IMR-90 (cell line): ENCODE results near the gene STRIP2. TPM values are rescaled to one million over a fixed set of nuclear protein-coding genes. Genes with fewer than 3 reads are reported as not detected.

ENCODE experiments used
- ATAC-seq: fragments of 200-7000 bp; cut with Tn5 transposase; 2 replicates; pipeline ENCODE4 v1.9.1; 2020; ENCODE audit warnings: low read depth, mild to moderate bottlenecking, moderate library complexity
- BruUV-seq: library from RNA; stranded (reverse); fragments of 400-500 nt; replicated peaks from 2 replicates; lab custom pipeline; 2021; lab: Mats Ljungman, UMichigan
- CTCF ChIA-PET: fragments of 300-600 bp; formaldehyde crosslinking; extraction: SDS; loops from one replicate; lab custom pipeline; 2021; ENCODE audit warnings: antibody characterized with exemption; lab: Yijun Ruan, JAX
- POLR2A ChIA-PET: fragments of 300-600 bp; sonication (Branson Sonifier 250); formaldehyde crosslinking; loops from one replicate; lab custom pipeline; 2022; ENCODE audit warnings: antibody characterized with exemption; ENCODE audit not compliant: unreplicated experiment; lab: Charles Lee
- DNase-seq: peaks from one replicate; pipeline ENCODE4 v3.0.0; 2013
- H2AFZ ChIP-seq: replicated peaks from 2 replicates; pipeline ENCODE3; 2013; ENCODE audit warnings: low read length, mild to moderate bottlenecking; ENCODE audit not compliant: poor library complexity
- H2AK5ac ChIP-seq: 2 replicates; pipeline ENCODE4 v1.6.1; 2013; ENCODE audit warnings: low read depth, low read length, inconsistent platforms
- H2AK9ac ChIP-seq: replicated peaks from 2 replicates; pipeline ENCODE3; 2013; ENCODE audit warnings: mild to moderate bottlenecking, low read depth, low read length, moderate library complexity; ENCODE audit not compliant: poor library complexity
- H2BK120ac ChIP-seq: 2 replicates; pipeline ENCODE4 v1.6.1; 2013; ENCODE audit warnings: low read depth, low read length, inconsistent platforms
- H2BK15ac ChIP-seq: 3 replicates; pipeline ENCODE4 v1.6.1; 2013; ENCODE audit warnings: low read depth, low read length, inconsistent platforms
- H2BK20ac ChIP-seq: 2 replicates; pipeline ENCODE4 v1.6.1; 2013; ENCODE audit warnings: low read depth, mild to moderate bottlenecking, inconsistent platforms, low read length, moderate library complexity
- H2BK5ac ChIP-seq: 2 replicates; pipeline ENCODE4 v1.6.1; 2013; ENCODE audit warnings: mild to moderate bottlenecking, low read depth, low read length, inconsistent platforms; ENCODE audit not compliant: poor library complexity, severe bottlenecking
- H3K14ac ChIP-seq: replicated peaks from 2 replicates; pipeline ENCODE4 v1.6.1; 2013; ENCODE audit warnings: low read depth, low read length, inconsistent platforms
- H3K18ac ChIP-seq: 2 replicates; pipeline ENCODE4 v1.6.1; 2013; ENCODE audit warnings: low read depth, low read length, control low read depth
- H3K23ac ChIP-seq: 2 replicates; pipeline ENCODE4 v1.6.1; 2013; ENCODE audit warnings: low read depth, low read length, inconsistent platforms
- H3K27ac ChIP-seq: 2 replicates; pipeline ENCODE4 v1.5.1; 2013; ENCODE audit warnings: mild to moderate bottlenecking, control low read depth, low read length; ENCODE audit not compliant: insufficient read depth
- H3K27me3 ChIP-seq: 2 replicates; pipeline ENCODE4 v1.6.1; 2013; ENCODE audit warnings: low read length; ENCODE audit not compliant: control insufficient read depth, insufficient read depth
- H3K36me3 ChIP-seq: 2 replicates; pipeline ENCODE4 v1.6.1; 2013; ENCODE audit warnings: low read length, mixed read lengths; ENCODE audit not compliant: control insufficient read depth, insufficient read depth
- H3K4ac ChIP-seq: 2 replicates; pipeline ENCODE4 v1.6.1; 2013; ENCODE audit warnings: low read depth, low read length, inconsistent platforms
- H3K4me1 ChIP-seq: 2 replicates; pipeline ENCODE4 v1.6.1; 2013; ENCODE audit warnings: low read length, mixed read lengths; ENCODE audit not compliant: control insufficient read depth, insufficient read depth
- H3K4me2 ChIP-seq: 2 replicates; pipeline ENCODE4 v1.6.1; 2013; ENCODE audit warnings: low read depth, mild to moderate bottlenecking, control low read depth, low read length, moderate library complexity
- H3K4me3 ChIP-seq: 2 replicates; pipeline ENCODE4 v1.5.1; 2013; ENCODE audit warnings: low read depth, mild to moderate bottlenecking, control low read depth, low read length, moderate library complexity; ENCODE audit not compliant: insufficient read depth
- H3K56ac ChIP-seq: 2 replicates; pipeline ENCODE4 v1.6.1; 2013; ENCODE audit warnings: low read length, inconsistent platforms; ENCODE audit not compliant: insufficient read depth; ENCODE audit errors: extremely low read depth
- H3K79me1 ChIP-seq, 2 experiments: 2 replicates each; pipeline ENCODE4 v1.6.1; 2013; ENCODE audit warnings: low read length in 2 of 2, inconsistent platforms in 1 of 2, low read depth in 1 of 2
- H3K9ac ChIP-seq: 2 replicates; pipeline ENCODE4 v1.6.1; 2013; ENCODE audit warnings: low read depth, low read length, control low read depth
- H3K9me1 ChIP-seq: 2 replicates; pipeline ENCODE4 v1.6.1; 2013; ENCODE audit warnings: low read length, inconsistent platforms; ENCODE audit not compliant: insufficient read depth
- H3K9me3 ChIP-seq: 2 replicates; pipeline ENCODE4 v1.6.1; 2013; ENCODE audit warnings: low read length; ENCODE audit not compliant: control insufficient read depth, insufficient read depth
- H4K20me1 ChIP-seq: 2 replicates; pipeline ENCODE4 v1.6.1; 2013; ENCODE audit warnings: low read length, inconsistent platforms; ENCODE audit not compliant: insufficient read depth
- H4K5ac ChIP-seq: 2 replicates; pipeline ENCODE4 v1.6.1; 2013; ENCODE audit warnings: mild to moderate bottlenecking, low read depth, low read length, control low read depth
- H4K8ac ChIP-seq, 2 experiments: 2 replicates each; pipeline ENCODE4 v1.6.1; 2013; ENCODE audit warnings: low read depth in 2 of 2, low read length in 2 of 2, control low read depth in 1 of 2, inconsistent platforms in 1 of 2
- H4K91ac ChIP-seq: 2 replicates; pipeline ENCODE4 v1.6.1; 2013; ENCODE audit warnings: low read depth, low read length, inconsistent platforms; ENCODE audit not compliant: insufficient read depth
- BHLHE40 ChIP-seq: fragments of 150-350 bp; IDR thresholded peaks from 2 replicates; pipeline ENCODE4 v1.6.1; 2016; ENCODE audit warnings: mild to moderate bottlenecking, low read depth, low read length
- CTCF ChIP-seq: conservative IDR thresholded peaks from 2 replicates; pipeline ENCODE4 v1.5.1; 2012; ENCODE audit warnings: mild to moderate bottlenecking, low read depth, low read length, improper control_type of control experiment
- ELK1 ChIP-seq: fragments of 150-350 bp; IDR thresholded peaks from 2 replicates; pipeline ENCODE4 v1.6.1; 2016; ENCODE audit warnings: low read depth, mild to moderate bottlenecking, low read length, moderate library complexity, borderline replicate concordance
- FOS ChIP-seq: fragments of 150-350 bp; IDR thresholded peaks from 2 replicates; pipeline ENCODE4 v1.6.1; 2016; ENCODE audit warnings: low read depth, low read length
- RAD21 ChIP-seq: IDR thresholded peaks from 2 replicates; pipeline ENCODE4 v1.6.1; 2012; ENCODE audit warnings: low read length, improper control_type of control experiment
- RFX5 ChIP-seq: IDR thresholded peaks from 2 replicates; pipeline ENCODE4 v1.8.0; 2012; ENCODE audit warnings: low read depth, mild to moderate bottlenecking, low read length, moderate library complexity
- SMC3 ChIP-seq: fragments of 150-350 bp; IDR thresholded peaks from 2 replicates; pipeline ENCODE4 v1.6.1; 2016; ENCODE audit warnings: low read depth, mild to moderate bottlenecking, antibody characterized with exemption, low read length, moderate library complexity
- dilution Hi-C: fragments of 300-500 bp; cut with HindIII; formaldehyde crosslinking; loops from one replicate; pipeline ENCODE4 v1.14.3; 2018; ENCODE audit warnings: low sequenced_read_pairs; ENCODE audit not compliant: unreplicated experiment
- in situ Hi-C: fragments of 300-500 bp; cut with MboI; formaldehyde crosslinking; loops from 3 replicates; pipeline ENCODE4 v1.14.3; 2019; ENCODE audit warnings: low sequenced_read_pairs, inconsistent platforms, mixed read lengths
- intact Hi-C: fragments of 100-400 bp; cut with micrococcal nuclease; formaldehyde crosslinking; loops from 2 replicates; pipeline ENCODE4 v1.10.0; 2022
- polyA plus RNA-seq, 3 experiments: library from polyadenylated mRNA; depleted of rRNA; stranded (reverse); fragments of >200 nt; gene quantifications; 2 replicates each; pipeline ENCODE4 v1.2.3, GENCODE V29; 2012; ENCODE audit warnings: low replicate concordance in 1 of 3
- total RNA-seq: library from RNA; depleted of rRNA; stranded (reverse); fragments of >200 nt; gene quantifications from 2 replicates; pipeline ENCODE4 v1.2.3, GENCODE V29; 2012

STRIP2 gene
- total and polyA plus RNA-seq, 2 of the 4 experiments (the other 2 are of a cell fraction): 1.8 to 3.0 TPM

- TF ChIP-seq ELK1 (no peak), BHLHE40 (no peak), RAD21 (no peak), RFX5 (no peak), CTCF (no peak), SMC3 (no peak), FOS (no peak)
- Histone ChIP-seq H3K4ac (no peak overlapping the region), H4K91ac (no peak overlapping the region), H3K56ac (no peak overlapping the region), H3K4me3 (no peak overlapping the region), H3K4me2 (no peak overlapping the region), H2AK9ac (no peak overlapping the region), H2BK120ac (no peak overlapping the region), H4K5ac (no peak overlapping the region), H3K14ac (no peak overlapping the region), H2BK20ac (no peak overlapping the region), H3K4me1 (peaks cover 2% of the 10 kb centered on the region; the same call in 1 of the 2 replicates), H3K36me3 (0 out of 2 replicates have a peak, but pooled peaks cover 2% of the 10 kb centered on the region), H4K8ac (no peak overlapping the region), H2BK15ac (no peak overlapping the region), H2AK5ac (no peak overlapping the region), H3K9me1 (no peaks in the 10 kb centered on the region), H3K9ac (no peak overlapping the region), H3K23ac (no peak overlapping the region), H3K18ac (no peak overlapping the region), H2AFZ (no peak overlapping the region), H3K27me3 (no peaks in the 10 kb centered on the region), H4K20me1 (no peaks in the 10 kb centered on the region), H2BK5ac (no peak overlapping the region), H3K27ac (no peak overlapping the region), H3K79me1 (no peaks in the 10 kb centered on the region), H3K9me3 (no peaks in the 10 kb centered on the region)
- DNase-seq: no peak
- in situ Hi-C loops (no loop called here), intact Hi-C loops (loop anchor here (5.0 kb wide), 1 partner anchor 46 kb away; the partner anchor contains the start of gene STRIP2), dilution Hi-C loops (no loop called here)
- no TSS peak for BruUV-seq
- ChIA-PET POLR2A (no interaction called here), CTCF (no interaction called here)
- ATAC-seq: no peak
Observed at GRCh38 chr7:129386506-129386905, 47.7 kb upstream of the STRIP2 start.
